Lower lobe of right lung (tissue), 2 donors: ENCODE results near the gene SULT1A2. TPM values are rescaled to one million over a fixed set of nuclear protein-coding genes. Genes with fewer than 3 reads are reported as not detected.
"Not testable (repeated sequence)": the region's sequence is repeated elsewhere in the genome, so short reads cannot be mapped to it uniquely, and the experiment has no call there.

Experiments used
- ATAC-seq, 2 donors: fragments of 200-7000 bp; cut with Tn5 transposase; one replicate each; pipeline ENCODE4 v1.9.1; 2020 to 2022; ENCODE audit warnings: mild to moderate bottlenecking in 2 of 2, moderate library complexity in 2 of 2
- DNase-seq: peaks from one replicate; pipeline ENCODE4 v3.0.0-alpha.2; 2020
- H3K27ac ChIP-seq: fragments of 200-600 bp; one replicate; pipeline ENCODE4 v1.8.0; 2022
- H3K27me3 ChIP-seq: fragments of 200-600 bp; one replicate; pipeline ENCODE4 v1.8.0; 2022; ENCODE audit warnings: low read depth
- H3K36me3 ChIP-seq: fragments of 200-600 bp; one replicate; pipeline ENCODE4 v1.8.0; 2022; ENCODE audit warnings: mild to moderate bottlenecking
- H3K4me1 ChIP-seq: fragments of 200-600 bp; one replicate; pipeline ENCODE4 v1.8.0; 2022
- H3K4me3 ChIP-seq: fragments of 200-600 bp; one replicate; pipeline ENCODE4 v1.8.0; 2022; ENCODE audit warnings: mild to moderate bottlenecking
- H3K9me3 ChIP-seq: fragments of 200-600 bp; one replicate; pipeline ENCODE4 v1.8.0; 2022
- intact Hi-C: fragments of 100-400 bp; cut with DNase I; formaldehyde crosslinking; loops from one replicate; pipeline ENCODE4 v1.11.0; 2022
- total RNA-seq: library from RNA; stranded (reverse); fragmentation: NEBNext Ultra II Directional; extraction: Animal tissue kit (Norgen Biotek cat#: 25700); gene quantifications from one replicate; pipeline ENCODE4 v1.2.1, GENCODE V29; 2021
- TF ChIP-seq, protein P1 (sequence below): fragments of 200-600 bp; IDR thresholded peaks from one replicate; pipeline ENCODE4 v1.8.0; 2022; ENCODE audit warnings: antibody characterized with exemption, mild to moderate bottlenecking
- donor health status: DM: no; HTN: yes; CAD: no; lungs with severe emphysema.

Gene SULT1A2
- total RNA-seq, 1 donor from 2014 or later, result 10.3 TPM

DNA sequence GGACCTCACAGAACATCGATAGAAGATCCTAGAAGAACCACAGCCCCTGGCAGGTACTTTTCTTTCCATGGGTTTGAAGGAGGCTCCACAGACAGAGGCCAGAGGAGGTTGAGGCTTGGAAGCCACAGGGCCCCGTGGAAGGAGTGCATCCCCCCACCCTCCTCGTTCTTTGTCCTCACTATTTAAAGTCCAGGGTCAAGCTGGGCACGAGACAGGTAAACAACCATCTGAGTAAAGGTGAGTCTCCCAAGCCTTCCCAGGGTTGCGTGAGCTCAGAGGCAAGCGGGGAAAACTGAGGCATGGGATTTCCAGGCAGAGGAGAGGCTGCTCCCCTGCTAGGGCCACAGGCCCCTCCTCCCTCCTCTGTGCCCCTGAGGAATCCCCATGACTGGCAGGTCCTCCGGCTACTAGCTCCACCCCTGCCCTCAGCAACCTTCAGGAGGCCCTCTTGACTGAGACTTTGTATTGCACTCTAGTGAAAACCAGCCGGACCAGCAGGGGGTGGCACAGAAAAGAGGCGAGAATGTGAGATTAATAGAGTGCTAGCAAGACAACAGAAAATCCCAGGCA lies 927 bp upstream of the SULT1A2 start:
- ATAC-seq, result peak; percentile 29 to 74
- H3K4me1 ChIP-seq, result peaks cover 21% of the 10 kb centered on the region
- intact Hi-C loops, result no loop called here
- H3K4me3 ChIP-seq, result no peak overlapping the region
- H3K27me3 ChIP-seq, result no peaks in the 10 kb centered on the region
- TF ChIP-seq, protein P1, sequence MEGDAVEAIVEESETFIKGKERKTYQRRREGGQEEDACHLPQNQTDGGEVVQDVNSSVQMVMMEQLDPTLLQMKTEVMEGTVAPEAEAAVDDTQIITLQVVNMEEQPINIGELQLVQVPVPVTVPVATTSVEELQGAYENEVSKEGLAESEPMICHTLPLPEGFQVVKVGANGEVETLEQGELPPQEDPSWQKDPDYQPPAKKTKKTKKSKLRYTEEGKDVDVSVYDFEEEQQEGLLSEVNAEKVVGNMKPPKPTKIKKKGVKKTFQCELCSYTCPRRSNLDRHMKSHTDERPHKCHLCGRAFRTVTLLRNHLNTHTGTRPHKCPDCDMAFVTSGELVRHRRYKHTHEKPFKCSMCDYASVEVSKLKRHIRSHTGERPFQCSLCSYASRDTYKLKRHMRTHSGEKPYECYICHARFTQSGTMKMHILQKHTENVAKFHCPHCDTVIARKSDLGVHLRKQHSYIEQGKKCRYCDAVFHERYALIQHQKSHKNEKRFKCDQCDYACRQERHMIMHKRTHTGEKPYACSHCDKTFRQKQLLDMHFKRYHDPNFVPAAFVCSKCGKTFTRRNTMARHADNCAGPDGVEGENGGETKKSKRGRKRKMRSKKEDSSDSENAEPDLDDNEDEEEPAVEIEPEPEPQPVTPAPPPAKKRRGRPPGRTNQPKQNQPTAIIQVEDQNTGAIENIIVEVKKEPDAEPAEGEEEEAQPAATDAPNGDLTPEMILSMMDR, result peak; percentile 21
- peak overlapping the region; percentile 79 for H3K27ac ChIP-seq
- no peaks in the 10 kb centered on the region for H3K9me3 ChIP-seq
- peak; percentile 78 for DNase-seq
- H3K36me3 ChIP-seq, result peaks cover under 1% of the 10 kb centered on the region

DNA sequence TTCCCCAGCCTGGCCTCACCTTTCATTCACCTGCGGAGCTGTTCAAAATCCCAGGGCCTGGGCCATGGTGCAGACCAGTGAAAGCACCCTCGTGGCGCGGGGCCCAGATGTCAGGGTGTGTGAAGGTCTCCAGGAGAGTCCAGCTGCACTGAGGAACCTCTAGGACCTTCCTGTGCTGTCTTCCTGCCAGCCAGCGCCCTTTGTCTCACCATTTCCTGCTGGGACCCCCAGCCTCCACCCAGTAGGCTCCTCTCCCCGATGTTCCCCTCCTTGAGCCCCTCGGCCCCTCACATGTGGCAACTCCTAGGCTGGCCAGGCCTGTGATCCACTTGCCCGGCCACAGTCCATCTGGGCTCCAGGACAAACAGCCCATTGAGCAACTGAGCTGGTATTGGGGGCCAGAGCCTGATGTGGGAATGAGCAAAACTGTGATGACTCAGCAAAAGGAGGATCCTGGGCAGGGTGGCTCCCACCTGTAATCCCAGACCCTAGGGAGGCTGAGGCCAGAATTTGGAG lies 677 bp downstream of the SULT1A2 start:
- Histone ChIP-seq H3K4me1 (peaks cover 21% of the 10 kb centered on the region), H3K9me3 (no peaks in the 10 kb centered on the region), H3K4me3 (peak overlapping the region; percentile 47), H3K27ac (peak overlapping the region; percentile 79), H3K36me3 (peaks cover 17% of the 10 kb centered on the region), H3K27me3 (no peaks in the 10 kb centered on the region)
- TF ChIP-seq, protein P1, result no peak
- DNase-seq (no peak), ATAC-seq (no peak)
- intact Hi-C loops, result no loop called here

DNA sequence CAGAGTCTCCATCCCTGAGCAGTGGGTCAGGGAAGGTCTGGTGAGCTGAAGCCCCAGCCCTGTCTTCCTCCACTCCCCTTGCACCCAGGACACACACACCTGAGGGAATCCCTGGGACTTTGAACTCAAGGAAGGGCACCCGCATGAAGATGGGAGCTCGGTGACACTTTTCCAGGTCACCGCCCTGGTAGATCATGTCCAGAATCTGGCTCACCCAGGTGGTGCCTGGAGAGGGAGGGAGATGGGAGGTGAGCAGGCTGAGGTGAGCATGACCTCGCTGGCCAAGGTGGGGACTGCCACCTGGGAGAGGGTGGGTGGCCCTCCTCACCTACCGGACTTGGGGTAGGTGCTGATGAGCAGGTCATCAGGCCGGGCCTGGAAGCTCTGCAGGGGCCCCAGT lies 1.4 kb downstream of the SULT1A2 start:
- ATAC-seq, intact Hi-C loops, H3K27ac ChIP-seq, H3K9me3 ChIP-seq, H3K27me3 ChIP-seq, H3K4me3 ChIP-seq, DNase-seq: not testable (repeated sequence)
- Histone ChIP-seq H3K4me1 (peaks cover 21% of the 10 kb centered on the region), H3K36me3 (peaks cover 24% of the 10 kb centered on the region)

DNA sequence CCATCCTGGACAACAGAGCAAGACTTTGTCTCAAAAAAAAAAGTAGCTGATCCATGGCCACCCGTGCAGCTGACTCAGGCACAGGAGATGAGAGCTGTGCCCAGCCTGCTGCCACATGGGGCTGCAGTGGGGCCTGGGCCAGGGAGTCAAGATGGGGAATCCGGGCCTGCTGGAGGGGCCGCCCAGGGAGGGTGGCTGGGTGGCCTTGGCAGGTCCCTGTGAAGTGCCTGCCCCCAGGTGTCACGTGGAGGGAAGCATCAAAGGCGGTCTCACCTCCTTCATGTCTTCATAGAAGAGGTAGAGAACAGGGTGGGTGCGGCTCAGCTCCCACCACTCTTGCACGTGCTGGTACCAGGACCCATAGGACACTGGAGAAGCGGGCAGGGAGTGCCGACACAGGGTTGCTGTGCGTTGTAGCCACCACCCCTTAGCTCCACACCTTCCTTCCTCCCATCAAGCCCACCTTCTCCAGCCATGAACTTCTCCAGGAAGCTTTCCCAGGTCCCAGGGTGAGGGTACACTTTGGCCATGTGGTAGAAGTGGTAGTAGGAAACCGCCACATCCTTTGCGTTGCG lies 3.8 kb downstream of the SULT1A2 start:
- TF ChIP-seq, protein P1, result no peak
- H3K36me3 ChIP-seq, result peaks cover 48% of the 10 kb centered on the region
- DNase-seq, result no peak
- H3K27me3 ChIP-seq, result no peaks in the 10 kb centered on the region
- no peak for ATAC-seq
- H3K4me3 ChIP-seq, result no peak overlapping the region
- H3K4me1 ChIP-seq, result peaks cover 19% of the 10 kb centered on the region
- H3K27ac ChIP-seq, result no peak overlapping the region
- H3K9me3 ChIP-seq, result no peaks in the 10 kb centered on the region
- intact Hi-C loops, result no loop called here

DNA sequence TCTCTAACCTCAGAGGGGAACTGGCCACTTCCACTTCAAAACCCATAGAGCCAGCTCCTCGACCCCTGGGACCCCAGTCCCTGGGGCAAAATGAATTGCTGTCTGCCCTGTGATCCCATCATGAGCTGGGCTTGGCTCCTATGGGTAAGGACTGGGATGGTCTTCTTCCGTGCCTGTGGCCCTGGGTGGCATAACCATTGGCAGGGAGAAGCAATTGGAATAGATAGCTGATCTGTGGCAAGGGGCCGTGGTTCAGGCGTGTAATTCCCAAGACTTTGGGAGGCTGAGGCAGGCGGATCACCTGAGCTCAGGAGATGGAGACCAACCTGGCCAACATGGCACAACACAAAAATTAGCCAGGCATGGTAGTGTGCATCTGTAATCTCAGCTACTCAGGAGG lies 4.3 kb downstream of the SULT1A2 start:
- TF ChIP-seq, protein P1, result no peak
- peaks cover 14% of the 10 kb centered on the region for H3K4me1 ChIP-seq
- H3K27ac ChIP-seq, result no peak overlapping the region
- intact Hi-C loops, result no loop called here
- no peak overlapping the region for H3K4me3 ChIP-seq
- no peaks in the 10 kb centered on the region for H3K9me3 ChIP-seq
- ATAC-seq (no peak), DNase-seq (no peak)
- peaks cover 53% of the 10 kb centered on the region for H3K36me3 ChIP-seq
- H3K27me3 ChIP-seq, result no peaks in the 10 kb centered on the region

DNA sequence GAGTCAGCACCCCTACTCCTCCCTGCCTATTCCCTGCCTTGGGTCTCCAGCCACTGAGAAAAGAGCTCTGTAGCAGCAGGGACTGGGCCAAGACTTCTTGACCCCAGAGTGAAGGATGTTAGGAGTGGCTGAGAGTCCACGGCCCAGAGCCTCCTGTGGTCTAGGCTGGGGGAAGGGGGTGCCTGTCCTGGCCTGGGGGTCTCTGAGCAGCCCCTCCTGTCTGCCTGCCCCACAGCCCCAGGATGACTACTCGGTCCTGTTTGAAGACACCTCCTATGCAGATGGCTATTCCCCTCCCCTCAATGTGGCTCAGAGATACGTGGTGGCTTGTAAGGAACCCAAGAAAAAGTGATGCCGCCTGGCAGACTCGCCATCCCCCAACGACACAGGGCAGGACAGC lies 5.5 kb downstream of the SULT1A2 start:
- Histone ChIP-seq H3K9me3 (no peaks in the 10 kb centered on the region), H3K4me1 (peaks cover 6% of the 10 kb centered on the region), H3K27me3 (no peaks in the 10 kb centered on the region), H3K36me3 (peaks cover 65% of the 10 kb centered on the region), H3K4me3 (no peak overlapping the region), H3K27ac (no peak overlapping the region)
- intact Hi-C loops, result no loop called here
- TF ChIP-seq, protein P1, result no peak
- DNase-seq (no peak), ATAC-seq (no peak)
